Muscle of back (tissue), 13 donors: Measurements from ENCODE around the gene IFNL2. TPM values are rescaled to one million over a fixed set of nuclear protein-coding genes. Genes with fewer than 3 reads are reported as not detected.
"Not testable (repeated sequence)": the region's sequence is repeated elsewhere in the genome, so short reads cannot be mapped to it uniquely, and the experiment has no call there.

ENCODE experiments used
- DNase-seq, 3 donors: peaks; one replicate each; pipeline versions ENCODE4 v3.0.0 to v3.0.0-alpha.2; 2013
- long read RNA-seq, 9 donors: transcript quantifications; one replicate each; lab custom pipeline, GENCODE V29; 2026
- polyA plus RNA-seq, 10 donors: library from polyadenylated mRNA; unstranded; fragments of 120-200 nt; gene quantifications; one replicate each; pipeline ENCODE4 v1.2.1, GENCODE V29; 2013; ENCODE audit not compliant: insufficient read length in 10 of 10

Gene IFNL2
- polyA plus RNA-seq, result not detected
- long read RNA-seq, donor 1, result 0 reads
- long read RNA-seq, donor 2, result 0 reads
- long read RNA-seq, donor 3, result 0 reads
- long read RNA-seq, donor 4, result 0 reads
- long read RNA-seq, donor 5, result 0 reads
- long read RNA-seq, donor 6, result 0 reads
- long read RNA-seq, donor 7, result 0 reads
- long read RNA-seq, donor 8, result 0 reads
- long read RNA-seq, donor 9, result 0 reads

DNA sequence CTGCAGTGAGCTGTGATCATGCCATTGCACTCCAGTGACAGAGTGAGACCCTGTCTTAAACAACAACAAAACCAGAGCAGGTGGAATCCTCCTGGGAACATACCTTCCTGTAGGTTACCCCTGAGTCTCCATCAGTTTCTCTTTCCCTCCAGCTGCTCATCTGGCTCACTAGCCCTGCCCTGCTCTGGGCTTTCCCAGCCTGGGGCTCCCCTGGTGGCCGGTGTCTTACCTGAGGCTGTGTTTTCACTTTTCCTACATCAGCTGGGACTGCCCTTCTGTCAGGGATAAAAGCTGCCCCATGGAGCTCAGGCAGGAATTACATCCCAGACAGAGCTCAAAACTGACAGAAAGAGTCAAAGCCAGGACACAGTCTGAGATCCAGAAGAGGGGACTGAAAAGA lies at the start of gene IFNL2:
TSS of gene IFNL2 (plus strand) at position 312 of the 400 bp plus-strand sequence. CDS start 173 bp downstream, outside the sequence.
- DNase-seq, result not testable (repeated sequence)

DNA sequence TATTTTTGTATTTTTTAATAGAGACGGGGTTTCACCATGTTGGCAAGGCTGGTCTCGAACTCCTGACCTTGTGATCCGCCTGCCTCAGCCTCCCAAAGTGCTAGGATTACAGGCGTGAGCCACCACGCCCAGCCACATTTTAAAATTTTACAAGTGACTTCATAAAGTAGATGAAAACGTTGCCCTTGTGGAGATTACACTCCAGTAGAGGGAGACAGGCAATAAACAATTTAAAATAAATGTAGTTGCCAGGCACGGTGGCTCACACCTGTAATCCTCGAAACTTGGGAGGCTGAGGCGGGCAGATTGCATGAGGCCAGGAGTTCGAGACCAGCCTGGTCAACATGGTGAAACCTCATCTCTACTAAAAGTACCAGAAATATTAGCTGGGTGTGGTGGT lies 49.1 kb upstream of the IFNL2 start:
- DNase-seq, result not testable (repeated sequence)

DNA sequence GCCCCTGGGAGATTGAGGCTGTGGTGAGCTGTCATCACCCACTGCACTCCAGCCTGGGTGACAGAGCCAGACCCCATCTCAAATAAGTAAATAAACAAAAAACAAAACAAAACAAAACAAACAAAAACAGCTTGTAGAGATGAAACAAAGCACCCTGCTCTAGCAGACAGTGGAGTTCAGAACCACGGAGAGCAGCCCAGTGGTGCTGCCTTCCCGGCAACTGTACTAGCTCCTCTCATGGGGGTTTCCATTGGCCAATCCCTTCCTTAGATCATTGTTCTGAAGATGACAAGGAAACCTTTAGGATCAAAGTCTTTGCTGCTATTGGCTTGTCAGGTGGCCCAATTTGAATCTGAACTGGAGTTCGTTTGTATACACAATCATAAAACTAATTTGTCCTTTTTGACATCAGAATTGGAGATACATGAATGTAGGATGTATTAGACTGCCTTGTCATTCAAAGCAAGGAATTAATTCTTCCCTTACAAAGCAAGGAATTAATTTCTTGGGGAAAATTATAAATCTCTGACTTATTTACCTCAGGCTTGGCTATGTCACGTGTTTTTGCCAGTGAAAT lies 44.4 kb upstream of the IFNL2 start:
- DNase-seq, result peak in 2 of 3 donors; percentile 17 to 48

DNA sequence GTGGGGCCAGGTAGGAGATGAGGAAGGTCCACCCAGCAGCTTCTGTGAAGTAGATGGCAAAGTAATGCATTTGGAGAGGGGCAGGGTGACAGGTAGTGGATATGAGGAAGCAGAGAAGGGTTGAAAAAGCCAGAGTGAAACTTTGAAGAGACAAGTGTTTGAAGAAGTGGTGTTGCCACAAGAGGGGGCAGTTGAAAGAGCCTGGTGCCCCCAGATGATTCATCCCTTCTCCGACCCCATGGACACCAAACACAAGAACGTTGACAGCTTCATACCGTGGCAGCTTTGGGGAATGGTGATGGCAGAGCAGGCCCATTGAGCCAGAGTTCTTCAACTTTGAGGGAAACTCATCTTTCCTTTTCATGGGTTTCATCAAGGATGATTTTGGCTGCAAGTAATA lies 43.3 kb upstream of the IFNL2 start:
- DNase-seq, result no peak

DNA sequence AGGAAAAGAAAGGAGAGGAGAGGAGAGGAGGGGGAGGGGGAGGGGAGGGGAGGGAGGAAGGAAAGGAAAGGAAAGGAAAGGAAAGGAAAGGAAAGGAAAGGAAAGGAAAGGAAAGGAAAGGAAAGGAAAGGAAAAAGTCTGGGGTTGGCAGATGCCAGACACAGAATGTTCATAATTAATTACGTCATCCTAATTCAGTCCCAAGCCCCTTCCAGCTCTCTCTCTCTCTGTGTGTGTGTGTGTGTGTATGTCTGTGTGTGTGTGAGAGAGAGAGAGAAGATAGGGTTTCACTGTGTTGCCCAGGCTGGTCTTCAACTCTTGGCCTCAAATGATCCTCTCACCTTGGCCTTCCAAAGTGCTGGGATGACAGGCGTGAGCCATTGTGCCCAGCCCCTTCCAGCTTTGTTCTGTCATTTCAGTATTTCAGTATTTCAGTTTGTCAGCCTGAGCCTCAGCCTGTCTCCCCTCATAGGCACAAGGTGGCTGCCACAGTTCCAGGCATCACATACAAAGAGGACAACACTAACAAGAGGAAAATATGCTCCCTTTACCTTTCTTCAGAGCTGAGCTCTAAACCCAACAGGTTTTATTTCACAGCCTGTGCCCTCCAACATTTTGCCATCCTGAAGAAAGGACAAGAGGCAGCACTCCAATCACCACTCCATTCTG lies 38.0 kb upstream of the IFNL2 start:
- no peak for DNase-seq

DNA sequence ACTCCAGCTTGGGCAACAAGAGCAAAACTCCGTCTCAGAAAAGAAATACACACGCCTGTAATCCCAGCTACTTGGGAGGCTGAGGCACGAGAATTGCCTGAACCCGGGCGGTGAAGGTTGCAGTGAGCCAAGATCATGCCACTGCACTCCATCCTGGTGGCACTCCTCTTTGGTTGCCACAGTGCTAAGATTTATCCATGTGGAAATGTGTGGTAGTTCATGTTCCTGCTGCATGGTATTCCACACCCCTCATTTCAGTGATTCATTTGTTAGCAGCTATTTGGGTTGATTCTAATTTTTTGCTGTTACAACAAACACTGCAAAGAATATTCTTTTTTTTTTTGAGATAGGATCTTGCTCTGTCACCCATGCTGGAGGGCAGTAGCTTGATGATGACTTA lies 35.5 kb upstream of the IFNL2 start:
- DNase-seq, result no peak

DNA sequence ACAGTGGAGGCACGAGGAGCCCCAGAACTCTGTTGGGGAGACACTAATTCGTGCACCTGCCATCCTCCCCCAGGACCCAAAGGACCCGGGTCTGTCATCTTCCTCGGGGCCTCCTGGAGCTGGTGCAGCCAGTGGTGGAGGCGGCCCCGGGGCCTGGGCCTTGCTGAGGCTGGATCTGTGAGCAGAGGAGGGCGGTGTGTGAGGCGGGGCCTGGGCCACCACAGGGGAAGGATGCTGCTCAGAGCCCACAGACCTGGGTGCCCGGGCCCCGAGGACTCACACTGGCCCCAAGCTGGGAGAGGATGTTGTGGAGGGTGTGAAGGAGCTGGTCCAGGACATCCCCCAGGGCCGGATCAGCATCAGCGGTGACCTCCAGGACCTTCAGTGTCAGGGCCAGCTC lies 31.7 kb upstream of the IFNL2 start:
- DNase-seq, result no peak

DNA sequence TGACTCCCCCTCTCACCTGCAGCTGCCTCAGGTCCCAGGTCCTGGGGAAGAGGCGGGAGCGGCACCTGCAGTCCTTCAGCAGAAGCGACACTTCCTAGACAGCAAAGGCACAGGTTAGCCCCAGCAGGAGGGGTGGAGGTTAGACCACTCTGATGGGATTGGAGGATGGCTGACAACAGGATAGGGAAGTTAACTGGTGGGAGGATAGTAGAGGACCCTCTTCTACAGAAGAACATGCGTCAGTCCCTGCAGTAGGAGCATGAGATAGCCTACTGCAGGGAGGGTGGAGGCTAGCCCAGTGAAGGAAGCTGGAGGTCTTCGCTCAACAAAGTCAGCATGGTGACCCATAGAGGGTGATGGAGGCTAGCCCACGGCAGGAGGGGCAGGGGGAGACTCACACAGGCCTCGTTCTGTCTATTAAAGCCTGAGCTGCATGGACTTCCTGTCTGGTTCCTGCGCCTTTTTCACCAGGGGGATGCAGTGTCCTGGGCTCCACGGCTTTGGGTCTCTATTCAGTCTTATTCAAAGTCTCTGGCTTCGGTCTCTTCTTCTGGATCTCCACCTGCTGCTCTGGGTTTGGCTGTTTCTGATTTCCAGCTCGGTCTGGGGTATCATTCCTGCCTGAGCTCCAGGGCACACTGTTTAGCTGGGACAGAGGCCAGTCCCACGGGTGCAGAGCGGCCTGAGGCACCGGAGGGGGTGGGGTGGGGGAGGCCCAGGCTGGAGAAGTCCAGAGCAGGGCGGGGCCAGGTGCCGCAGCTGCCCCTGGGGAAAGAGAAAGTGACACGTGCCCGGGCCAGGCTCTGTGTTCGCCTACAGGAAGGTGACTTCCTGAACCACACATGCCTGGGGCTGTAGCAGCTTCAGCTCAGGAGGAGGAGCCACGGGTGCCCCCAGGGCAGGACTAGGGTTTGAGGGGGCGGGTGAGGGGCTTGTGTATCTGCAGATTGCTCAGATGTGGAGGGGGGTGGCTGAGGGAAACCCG lies 30.7 kb upstream of the IFNL2 start:
- DNase-seq, result no peak

DNA sequence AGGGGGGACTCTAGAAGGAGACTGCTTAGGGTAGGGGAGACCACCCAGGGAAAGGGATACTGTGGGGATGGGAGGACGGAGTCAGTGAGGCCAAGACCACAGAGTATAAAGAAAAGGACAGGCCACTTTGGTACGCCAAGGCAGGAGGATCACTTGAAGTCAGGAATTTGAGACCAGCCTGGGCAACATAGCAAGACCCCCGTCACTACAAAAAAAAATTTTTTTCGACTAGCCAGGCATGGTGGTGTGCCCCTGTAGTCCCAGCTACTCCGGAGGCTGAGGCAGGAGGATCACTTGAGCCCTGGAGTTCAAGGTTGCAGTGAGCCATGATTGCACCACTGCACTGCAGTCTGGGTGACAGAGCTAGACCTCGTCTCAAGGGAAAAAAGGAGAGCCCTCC lies 30.0 kb upstream of the IFNL2 start:
- no peak for DNase-seq

DNA sequence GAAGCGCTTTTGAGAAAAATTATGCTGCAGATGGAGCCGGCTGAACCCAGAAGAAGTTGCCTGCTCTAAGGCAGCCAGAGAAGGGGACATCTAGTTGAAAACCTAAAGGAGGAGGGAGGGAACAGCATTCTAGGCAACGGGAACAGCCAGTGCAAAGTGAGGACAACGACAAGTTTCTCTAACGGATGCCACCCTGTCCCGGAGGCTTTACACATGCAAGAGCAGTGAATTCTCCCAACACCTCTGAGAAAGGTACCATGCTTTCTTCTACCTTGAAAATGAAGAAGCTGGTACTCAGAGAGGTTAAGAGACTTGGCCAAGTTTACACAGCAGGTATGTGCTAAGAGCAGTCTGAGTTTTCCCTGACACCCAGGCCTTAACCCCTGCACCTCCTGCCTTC lies 29.3 kb upstream of the IFNL2 start:
- no peak for DNase-seq

DNA sequence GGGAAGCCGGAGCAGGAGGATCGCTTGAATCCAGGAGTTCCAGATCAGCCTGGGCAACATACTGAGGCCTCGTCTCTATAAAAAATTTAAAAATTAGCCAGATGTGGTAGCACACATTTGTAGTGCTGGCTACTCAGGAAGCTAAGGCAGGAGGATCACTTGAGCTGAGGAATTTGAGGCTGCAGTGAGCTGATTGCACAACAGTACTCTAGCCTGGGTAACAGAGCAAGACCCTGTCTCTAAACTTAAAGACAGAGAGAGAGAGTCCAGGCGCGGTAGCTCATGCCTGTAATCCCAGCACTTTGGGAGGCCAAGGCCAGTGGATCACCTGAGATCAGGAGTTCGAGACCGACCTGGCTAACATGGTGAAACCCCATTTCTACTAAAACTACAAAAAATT lies 27.8 kb upstream of the IFNL2 start:
- DNase-seq, result no peak

DNA sequence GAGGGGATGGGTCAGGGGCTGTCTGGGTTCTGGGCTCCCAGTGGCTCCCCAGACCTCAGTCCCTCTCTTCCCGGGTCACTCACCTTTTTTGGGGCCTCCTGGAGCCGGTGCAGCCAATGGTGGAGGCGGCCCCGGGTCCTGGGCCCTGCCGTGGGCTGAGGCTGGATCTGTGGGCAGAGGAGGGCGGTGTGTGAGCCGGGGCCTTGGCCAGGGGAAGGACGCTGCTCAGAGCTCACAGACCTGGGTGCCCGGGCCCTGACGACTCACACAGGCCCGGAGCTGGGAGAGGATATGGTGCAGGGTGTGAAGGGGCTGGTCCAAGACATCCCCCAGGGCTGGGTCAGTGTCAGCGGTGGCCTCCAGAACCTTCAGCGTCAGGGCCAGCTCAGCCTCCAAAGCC lies 24.5 kb upstream of the IFNL2 start:
- not testable (repeated sequence) for DNase-seq

DNA sequence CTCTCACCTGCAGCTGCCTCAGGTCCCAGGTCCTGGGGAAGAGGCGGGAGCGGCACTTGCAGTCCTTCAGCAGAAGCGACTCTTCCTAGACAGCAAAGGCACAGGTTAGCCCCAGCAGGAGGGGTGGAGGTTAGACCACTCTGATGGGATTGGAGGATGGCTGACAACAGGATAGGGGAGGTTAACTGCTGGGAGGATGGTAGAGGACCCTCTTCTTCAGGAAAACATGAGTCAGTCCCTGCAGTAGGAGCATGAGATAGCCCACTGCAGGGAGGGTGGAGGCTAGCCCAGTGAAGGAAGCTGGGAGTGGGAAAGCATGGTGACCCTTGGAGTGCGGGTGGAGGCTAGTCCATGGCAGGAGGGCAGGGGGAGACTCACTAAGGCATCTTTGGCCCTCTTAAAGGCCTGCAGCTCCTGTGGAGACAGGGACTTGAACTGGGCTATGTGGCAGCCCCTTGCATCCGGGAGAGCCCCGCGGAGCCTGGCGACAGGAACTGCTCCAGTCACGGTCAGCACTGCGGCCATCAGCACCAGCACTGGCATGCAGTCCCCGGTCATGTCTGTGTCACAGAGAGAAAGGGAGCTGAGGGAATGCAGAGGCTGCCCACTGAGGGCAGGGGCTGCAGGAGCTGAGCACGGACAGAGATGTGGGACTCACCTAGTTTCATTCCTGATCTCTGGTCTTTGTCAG lies 23.6 kb upstream of the IFNL2 start, which contains the start of gene IFNL3:
TSS of gene IFNL3 (minus strand) at position 597 of the 691 bp plus-strand sequence. CDS start at position 558, 39 bp downstream.
- DNase-seq, result not testable (repeated sequence)

DNA sequence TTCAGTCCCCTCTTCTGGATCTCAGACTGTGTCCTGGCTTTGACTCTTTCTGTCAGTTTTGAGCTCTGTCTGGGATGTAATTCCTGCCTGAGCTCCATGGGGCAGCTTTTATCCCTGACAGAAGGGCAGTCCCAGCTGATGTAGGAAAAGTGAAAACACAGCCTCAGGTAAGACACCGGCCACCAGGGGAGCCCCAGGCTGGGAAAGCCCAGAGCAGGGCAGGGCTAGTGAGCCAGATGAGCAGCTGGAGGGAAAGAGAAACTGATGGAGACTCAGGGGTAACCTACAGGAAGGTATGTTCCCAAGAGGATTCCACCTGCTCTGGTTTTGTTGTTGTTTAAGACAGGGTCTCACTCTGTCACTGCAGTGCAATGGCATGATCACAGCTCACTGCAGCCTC lies 23.0 kb upstream of the IFNL2 start:
- DNase-seq, result not testable (repeated sequence)

DNA sequence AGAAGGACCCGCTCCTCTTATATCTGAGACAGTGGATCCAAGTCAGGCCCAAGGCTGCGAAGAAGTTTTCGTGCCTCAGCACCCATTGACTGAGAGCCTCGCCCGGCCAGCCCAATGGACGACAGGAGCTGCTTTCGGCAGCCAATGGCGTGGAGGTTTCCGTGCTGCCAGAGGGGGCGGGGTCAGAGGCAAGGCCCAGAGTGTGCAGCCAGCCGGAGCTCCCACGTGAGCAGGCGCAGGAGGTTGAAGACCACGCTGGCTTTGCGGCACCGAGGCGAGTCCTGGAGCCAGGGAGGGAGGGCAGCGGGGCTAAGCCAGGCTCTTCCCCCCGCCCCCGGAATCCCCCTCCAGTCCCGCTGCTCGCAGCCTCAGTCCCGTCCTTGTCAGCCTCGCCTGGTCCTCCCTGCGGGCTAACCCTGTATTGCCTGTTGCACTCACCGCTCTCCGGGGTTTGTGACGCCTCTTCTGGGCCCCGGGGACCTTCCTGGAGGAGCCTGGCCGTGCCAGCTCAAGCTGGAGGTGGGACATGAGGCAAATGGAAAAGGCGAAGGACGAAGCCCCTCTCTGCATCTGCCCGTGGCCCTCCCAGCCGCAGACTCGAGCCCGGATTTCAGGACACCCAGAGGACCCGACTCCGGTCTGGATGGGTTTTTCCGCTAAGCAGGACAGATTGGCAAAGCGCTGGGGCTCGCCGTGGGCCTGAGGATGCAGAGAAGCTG lies 21.1 kb upstream of the IFNL2 start:
- peak in 2 of 3 donors; percentile 27 to 31 for DNase-seq

DNA sequence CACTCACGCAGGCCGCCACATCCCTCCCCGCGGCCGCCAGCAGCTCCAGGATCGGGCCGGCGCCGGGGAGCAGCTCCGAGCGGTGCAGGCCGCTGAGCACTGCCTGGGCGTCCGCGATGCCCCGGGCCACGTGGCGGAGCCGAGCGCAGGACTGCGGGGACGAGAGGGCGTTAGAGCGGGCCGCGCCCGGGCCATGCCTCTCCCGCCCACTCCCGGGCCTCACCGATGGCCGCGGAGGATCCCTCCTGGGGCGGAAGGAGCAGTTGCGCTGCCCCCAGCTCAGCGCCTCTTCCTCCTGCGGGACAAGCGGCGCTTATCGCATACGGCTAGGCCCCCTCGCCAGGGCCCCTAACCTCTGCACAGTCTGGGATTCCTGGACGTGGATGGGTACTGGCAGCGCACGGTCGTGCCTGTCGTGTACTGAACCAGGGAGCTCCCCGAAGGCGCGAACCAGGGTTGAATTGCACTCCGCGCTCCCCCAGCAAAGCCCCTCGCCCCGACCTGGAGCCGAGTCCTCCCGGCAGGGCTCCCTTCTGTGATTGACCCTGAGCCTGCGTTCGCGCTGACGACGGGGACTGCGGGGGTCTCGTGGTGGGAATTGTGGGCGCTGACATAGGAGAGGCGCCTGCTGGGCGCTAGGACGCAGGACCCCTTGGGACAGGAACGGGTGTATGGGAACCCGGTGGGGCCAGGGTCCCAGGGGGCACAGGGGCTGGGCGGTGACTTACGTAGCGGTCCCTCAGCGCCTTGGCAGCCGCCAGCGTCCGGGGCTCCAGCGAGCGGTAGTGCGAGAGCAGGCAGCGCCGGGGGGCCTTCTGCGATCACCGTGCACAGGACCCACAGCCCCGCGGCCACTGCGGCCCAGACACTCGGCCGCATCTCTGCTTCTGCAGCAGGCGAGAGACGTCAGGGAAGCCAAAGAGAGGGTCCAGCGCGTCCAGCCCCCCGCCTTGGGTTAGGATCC lies 20.2 kb upstream of the IFNL2 start:
- peak in 1 of 3 donors; percentile 50 for DNase-seq

DNA sequence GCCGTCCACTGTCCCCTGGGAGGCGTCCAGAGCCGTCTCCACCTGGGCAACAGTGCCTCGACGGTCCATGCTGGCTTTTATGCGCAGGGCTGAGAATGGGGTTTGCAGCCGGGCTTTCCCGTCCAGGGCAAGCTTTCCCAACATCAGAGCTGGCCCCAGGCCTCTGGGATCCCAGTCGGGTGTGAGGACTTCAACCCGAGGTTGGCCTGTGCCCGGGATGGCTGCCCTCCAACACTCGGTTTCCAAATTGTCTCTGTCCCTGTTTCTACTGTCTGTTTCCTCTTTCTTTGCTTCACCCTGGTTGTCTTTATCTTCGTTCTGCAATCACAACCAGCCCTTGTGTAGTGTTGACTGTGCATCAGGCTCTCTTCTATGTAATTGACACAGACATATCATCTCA lies 19.4 kb upstream of the IFNL2 start, which contains the start of gene IFNL4:
TSS of gene IFNL4 (minus strand) at position 51 of the 400 bp plus-strand sequence.
- DNase-seq, result no peak

DNA sequence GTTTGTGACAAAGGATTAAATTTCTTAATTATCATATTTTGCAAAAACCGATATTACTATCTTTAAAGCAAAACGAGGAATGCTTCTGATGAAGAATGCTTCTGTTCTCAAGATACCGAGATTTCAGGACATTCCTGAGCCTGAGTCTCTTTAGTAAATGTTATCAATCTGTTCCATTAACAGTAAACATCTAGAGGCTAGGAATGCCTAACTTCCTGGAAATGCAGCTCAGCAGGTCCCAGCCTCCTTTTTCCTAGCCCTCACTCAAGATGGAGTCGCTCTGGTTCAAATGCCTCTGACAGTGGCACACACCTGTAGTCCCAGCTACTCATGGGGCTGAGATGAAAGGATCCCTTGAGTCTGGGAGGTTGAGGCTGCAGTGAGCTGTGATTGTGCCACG lies 17.1 kb upstream of the IFNL2 start:
- DNase-seq, result no peak

DNA sequence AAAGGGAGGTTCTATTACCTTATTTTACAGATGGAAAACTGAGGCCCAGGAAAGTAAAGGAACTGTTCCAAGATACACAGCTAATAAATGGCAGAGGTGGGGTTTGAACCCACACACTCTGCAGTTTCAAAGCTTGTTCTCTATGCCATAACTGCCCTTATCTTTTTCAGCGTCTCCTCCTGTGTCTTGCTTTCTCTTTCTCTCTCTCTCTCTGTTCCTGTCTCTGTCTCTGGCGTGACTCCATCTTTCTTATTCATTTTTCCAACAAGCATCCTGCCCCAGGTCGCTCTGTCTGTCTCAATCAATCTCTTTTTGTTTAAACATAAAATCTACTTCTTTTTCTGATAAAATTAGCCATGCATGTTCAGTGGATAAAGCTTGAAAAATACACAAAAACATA lies 16.4 kb upstream of the IFNL2 start:
- DNase-seq, result no peak
